T-helper 17 cell (primary cell): ENCODE data around the gene KCNE5. TPM values are rescaled to one million over a fixed set of nuclear protein-coding genes. Genes with fewer than 3 reads are reported as not detected.
"Not testable (repeated sequence)": the region's sequence is repeated elsewhere in the genome, so short reads cannot be mapped to it uniquely, and the experiment has no call there.

Experiments
- ATAC-seq: fragments of 150-1000 bp; cut with Tn5 transposase; 2 replicates; pipeline ENCODE4 v1.10.0; 2021; ENCODE audit warnings: mild to moderate bottlenecking, moderate library complexity
- DNase-seq, 3 donors: peaks; one replicate each; pipeline versions ENCODE4 v3.0.0 to v3.0.0-alpha.2; 2020 to 2021
- H3K9me3 ChIP-seq: one replicate; pipeline ENCODE4 v1.7.0; 2013; ENCODE audit warnings: low read length, mild to moderate bottlenecking; ENCODE audit not compliant: control insufficient read depth, poor library complexity, severe bottlenecking
- H3K27ac Mint-ChIP-seq: one replicate; pipeline ENCODE4 v1.8.0; 2022; ENCODE audit warnings: mild to moderate bottlenecking, moderate library complexity, mixed read lengths
- H3K27me3 Mint-ChIP-seq: one replicate; pipeline ENCODE4 v1.8.0; 2022; ENCODE audit warnings: mixed read lengths
- H3K36me3 Mint-ChIP-seq: one replicate; pipeline ENCODE4 v1.8.0; 2022; ENCODE audit warnings: low read depth, mixed read lengths
- H3K4me1 Mint-ChIP-seq: one replicate; pipeline ENCODE4 v1.8.0; 2022; ENCODE audit warnings: mild to moderate bottlenecking, mixed read lengths
- H3K4me3 Mint-ChIP-seq: one replicate; pipeline ENCODE4 v1.8.0; 2022; ENCODE audit warnings: mild to moderate bottlenecking, moderate library complexity, mixed read lengths
- total RNA-seq, 4 donors: library from RNA in 2 of 4; stranded (reverse) in 2 of 4; gene quantifications; one replicate each; pipeline ENCODE4 v1.2.3 and lab custom pipeline; 2022 to 2026

The KCNE5 gene
- under 1 TPM in 1 of 2 donors, not detected in 1; 0.29 TPM for total RNA-seq
- 0 reads per million in 2 donors for total RNA-seq (lab: John Stamatoyannopoulos, UW)

GRCh38 chrX:109624641-109625616 lies at the start of gene KCNE5:
TSS of gene KCNE5 (minus strand) at chrX:109625172. CDS start at chrX:109625020, 152 bp downstream.
- no peak for ATAC-seq
- Mint-ChIP-seq H3K4me1 (no peaks in the 10 kb centered on the region), H3K4me3 (no peak within 1 kb of the TSS), H3K36me3 (peaks cover 2% of the 10 kb centered on the region), H3K27me3 (no peaks in the 10 kb centered on the region), H3K27ac (no peak within 1 kb of the TSS)
- no peaks in the 10 kb centered on the region for H3K9me3 ChIP-seq
- DNase-seq = no peak

GRCh38 chrX:109672239-109672638 lies 47.3 kb upstream of the KCNE5 start:
- no peak overlapping the region for H3K4me3 Mint-ChIP-seq
- no peaks in the 10 kb centered on the region for H3K36me3 Mint-ChIP-seq
- ATAC-seq = no peak

GRCh38 chrX:109671170-109671569 lies 46.2 kb upstream of the KCNE5 start:
- H3K4me3 Mint-ChIP-seq, DNase-seq, H3K27me3 Mint-ChIP-seq, ATAC-seq, H3K4me1 Mint-ChIP-seq, H3K9me3 ChIP-seq, H3K36me3 Mint-ChIP-seq, H3K27ac Mint-ChIP-seq: not testable (repeated sequence)

More at GRCh38 chrX:109672239-109672638, 47.3 kb upstream of the KCNE5 start:
- DNase-seq = no peak
- no peak overlapping the region for H3K27ac Mint-ChIP-seq
- no peaks in the 10 kb centered on the region for H3K9me3 ChIP-seq
- H3K27me3 Mint-ChIP-seq = no peaks in the 10 kb centered on the region
- H3K4me1 Mint-ChIP-seq = no peaks in the 10 kb centered on the region

GRCh38 chrX:109667986-109668385 lies 43.0 kb upstream of the KCNE5 start:
- H3K4me1 Mint-ChIP-seq = no peaks in the 10 kb centered on the region
- ATAC-seq = no peak
- H3K27me3 Mint-ChIP-seq = no peaks in the 10 kb centered on the region
- no peak overlapping the region for H3K4me3 Mint-ChIP-seq
- H3K9me3 ChIP-seq = no peaks in the 10 kb centered on the region
- no peak overlapping the region for H3K27ac Mint-ChIP-seq
- DNase-seq = no peak
- peaks cover 6% of the 10 kb centered on the region for H3K36me3 Mint-ChIP-seq

GRCh38 chrX:109660435-109661143 lies 35.6 kb upstream of the KCNE5 start:
- H3K4me3 Mint-ChIP-seq = no peak overlapping the region
- DNase-seq (no peak), ATAC-seq (no peak)
- H3K4me1 Mint-ChIP-seq = no peaks in the 10 kb centered on the region
- H3K36me3 Mint-ChIP-seq = peaks cover 15% of the 10 kb centered on the region
- H3K27me3 Mint-ChIP-seq = no peaks in the 10 kb centered on the region
- H3K9me3 ChIP-seq = no peaks in the 10 kb centered on the region
- H3K27ac Mint-ChIP-seq = no peak overlapping the region

- H3K4me3 Mint-ChIP-seq = no peak overlapping the region
- H3K27ac Mint-ChIP-seq = no peak overlapping the region
Measured at GRCh38 chrX:109658391-109658790, 33.4 kb upstream of the KCNE5 start.

GRCh38 chrX:109657364-109657763 lies 32.4 kb upstream of the KCNE5 start:
- H3K36me3 Mint-ChIP-seq = peaks cover 15% of the 10 kb centered on the region
- not testable (repeated sequence) for H3K27ac Mint-ChIP-seq, DNase-seq, H3K9me3 ChIP-seq, H3K4me3 Mint-ChIP-seq, ATAC-seq, H3K4me1 Mint-ChIP-seq, H3K27me3 Mint-ChIP-seq

More at GRCh38 chrX:109658391-109658790, 33.4 kb upstream of the KCNE5 start:
- peaks cover 2% of the 10 kb centered on the region for H3K4me1 Mint-ChIP-seq
- H3K9me3 ChIP-seq = no peaks in the 10 kb centered on the region
- no peak for DNase-seq
- H3K27me3 Mint-ChIP-seq = no peaks in the 10 kb centered on the region
- H3K36me3 Mint-ChIP-seq = peaks cover 17% of the 10 kb centered on the region
- ATAC-seq = no peak

- Mint-ChIP-seq H3K36me3 (peaks cover 15% of the 10 kb centered on the region), H3K27me3 (no peaks in the 10 kb centered on the region), H3K4me3 (no peak overlapping the region), H3K4me1 (peaks cover 2% of the 10 kb centered on the region), H3K27ac (no peak overlapping the region)
- ATAC-seq = no peak
- DNase-seq = no peak
- H3K9me3 ChIP-seq = no peaks in the 10 kb centered on the region
Measured at GRCh38 chrX:109656774-109657173, 31.8 kb upstream of the KCNE5 start.

- no peak for ATAC-seq
- no peaks in the 10 kb centered on the region for H3K27me3 Mint-ChIP-seq
- no peak overlapping the region for H3K4me3 Mint-ChIP-seq
- H3K9me3 ChIP-seq = no peaks in the 10 kb centered on the region
- no peak overlapping the region for H3K27ac Mint-ChIP-seq
- peaks cover 2% of the 10 kb centered on the region for H3K4me1 Mint-ChIP-seq
- H3K36me3 Mint-ChIP-seq = peaks cover 15% of the 10 kb centered on the region
- no peak for DNase-seq
Measured at GRCh38 chrX:109655502-109656201, 30.7 kb upstream of the KCNE5 start.

- H3K36me3 Mint-ChIP-seq = peaks cover 15% of the 10 kb centered on the region
- H3K9me3 ChIP-seq = no peaks in the 10 kb centered on the region
- H3K4me1 Mint-ChIP-seq = peaks cover 2% of the 10 kb centered on the region
- ATAC-seq (no peak), DNase-seq (no peak)
- H3K27ac Mint-ChIP-seq = no peak overlapping the region
- no peak overlapping the region for H3K4me3 Mint-ChIP-seq
- H3K27me3 Mint-ChIP-seq = no peaks in the 10 kb centered on the region
Measured at GRCh38 chrX:109654516-109655109, 29.6 kb upstream of the KCNE5 start.

GRCh38 chrX:109644671-109645070 lies 19.7 kb upstream of the KCNE5 start:
- H3K4me3 Mint-ChIP-seq, ATAC-seq, H3K27me3 Mint-ChIP-seq, H3K9me3 ChIP-seq, DNase-seq, H3K27ac Mint-ChIP-seq, H3K4me1 Mint-ChIP-seq, H3K36me3 Mint-ChIP-seq: not testable (repeated sequence)

GRCh38 chrX:109643687-109644086 lies 18.7 kb upstream of the KCNE5 start:
- H3K27ac Mint-ChIP-seq = no peak overlapping the region
- no peak for DNase-seq

More at GRCh38 chrX:109643687-109644086, 18.7 kb upstream of the KCNE5 start:
- peaks cover 2% of the 10 kb centered on the region for H3K4me1 Mint-ChIP-seq
- H3K27me3 Mint-ChIP-seq = no peaks in the 10 kb centered on the region
- H3K36me3 Mint-ChIP-seq = peaks cover 3% of the 10 kb centered on the region
- no peak overlapping the region for H3K4me3 Mint-ChIP-seq
- no peak for ATAC-seq
- H3K9me3 ChIP-seq = no peaks in the 10 kb centered on the region
